CD14-positive monocyte (primary cell): ENCODE data around the gene BNC1. TPM values are rescaled to one million over a fixed set of nuclear protein-coding genes. Genes with fewer than 3 reads are reported as not detected.

Experiments used
- DNase-seq, 3 donors: peaks; one replicate each; pipeline ENCODE4 v3.0.0-alpha.2; 2011 to 2022
- H2AFZ ChIP-seq: 2 replicates; pipeline ENCODE4 v1.6.0; 2012; ENCODE audit warnings: mild to moderate bottlenecking, low read depth, low read length, inconsistent platforms; ENCODE audit not compliant: insufficient read depth, poor library complexity, severe bottlenecking
- H3K27ac ChIP-seq, 2 donors: 1 replicate in 1 of 2; 2 replicates in 1 of 2; pipeline ENCODE4 v1.5.1; 2012 to 2013; ENCODE audit warnings: low read length in 2 of 2, control low read depth in 1 of 2, inconsistent platforms in 1 of 2, low read depth in 1 of 2, mild to moderate bottlenecking in 1 of 2
- H3K27me3 ChIP-seq, 2 donors: one replicate each; pipeline versions ENCODE4 v1.6.0 to v1.6.1; 2011 to 2013; ENCODE audit warnings: low read length in 2 of 2; ENCODE audit not compliant: control insufficient read depth in 2 of 2, insufficient read depth in 2 of 2
- H3K36me3 ChIP-seq, 2 donors: replicated peaks in 1 of 2; 1 replicate in 1 of 2; 2 replicates in 1 of 2; pipeline versions ENCODE4 v1.5.1 to v1.6.1; 2012 to 2013; ENCODE audit warnings: low read length in 2 of 2, control low read depth in 1 of 2, inconsistent platforms in 1 of 2, mild to moderate bottlenecking in 1 of 2; ENCODE audit not compliant: insufficient read depth in 2 of 2, control insufficient read depth in 1 of 2
- H3K4me1 ChIP-seq, 2 donors: 1 replicate in 1 of 2; 2 replicates in 1 of 2; pipeline versions ENCODE4 v1.5.1 to v1.6.1; 2012 to 2013; ENCODE audit warnings: low read length in 2 of 2, control low read depth in 1 of 2, inconsistent platforms in 1 of 2, mild to moderate bottlenecking in 1 of 2, moderate library complexity in 1 of 2; ENCODE audit not compliant: insufficient read depth in 2 of 2, control insufficient read depth in 1 of 2
- H3K4me2 ChIP-seq: replicated peaks from 2 replicates; pipeline ENCODE3; 2012; ENCODE audit warnings: low read length, moderate library complexity, mild to moderate bottlenecking; ENCODE audit not compliant: poor library complexity, severe bottlenecking; ENCODE audit errors: extremely low read depth
- H3K4me3 ChIP-seq, 3 experiments: fragments of 200-600 bp in 1 of 3; sonication (generic) in 1 of 3; replicated peaks in 1 of 3; 1 replicate in 2 of 3; 2 replicates in 1 of 3; pipeline ENCODE4 v1.5.1; 2011 to 2013; ENCODE audit warnings: low read length in 3 of 3, mild to moderate bottlenecking in 3 of 3, control low read depth in 2 of 3, low read depth in 2 of 3, inconsistent platforms in 1 of 3, moderate library complexity in 1 of 3
- H3K79me2 ChIP-seq: 2 replicates; pipeline ENCODE4 v1.6.0; 2012; ENCODE audit warnings: mild to moderate bottlenecking, control low read depth, inconsistent platforms, low read length, moderate library complexity; ENCODE audit not compliant: insufficient read depth
- H3K9ac ChIP-seq: 2 replicates; pipeline ENCODE4 v1.6.0; 2017; ENCODE audit warnings: low read length, mild to moderate bottlenecking; ENCODE audit not compliant: insufficient read depth, poor library complexity, severe bottlenecking
- H3K9me3 ChIP-seq, 2 donors: replicated peaks in 1 of 2; 1 replicate in 1 of 2; 2 replicates in 1 of 2; pipeline versions ENCODE4 v1.5.1 to v1.6.1; 2012 to 2013; ENCODE audit warnings: low read length in 2 of 2, control low read depth in 1 of 2; ENCODE audit not compliant: control insufficient read depth in 1 of 2, insufficient read depth in 1 of 2
- H4K20me1 ChIP-seq: 2 replicates; pipeline ENCODE4 v1.6.0; 2012; ENCODE audit warnings: mild to moderate bottlenecking, low read length, control low read depth, moderate library complexity; ENCODE audit not compliant: insufficient read depth
- H3K27ac Mint-ChIP-seq, 7 donors: one replicate each; pipeline ENCODE4 v1.8.0; 2020; ENCODE audit warnings: mild to moderate bottlenecking in 7 of 7, mixed read lengths in 7 of 7, moderate library complexity in 6 of 7, inconsistent platforms in 2 of 7
- H3K27me3 Mint-ChIP-seq, 3 donors: one replicate each; pipeline ENCODE4 v1.8.0; 2021 to 2022; ENCODE audit warnings: low read depth in 3 of 3, mild to moderate bottlenecking in 3 of 3, mixed read lengths in 3 of 3, moderate library complexity in 3 of 3, inconsistent platforms in 1 of 3
- H3K36me3 Mint-ChIP-seq, 2 donors: one replicate each; pipeline ENCODE4 v1.8.0; 2020; ENCODE audit warnings: mixed read lengths in 2 of 2, inconsistent platforms in 1 of 2, mild to moderate bottlenecking in 1 of 2
- H3K4me1 Mint-ChIP-seq: one replicate; pipeline ENCODE4 v1.8.0; 2020; ENCODE audit warnings: mild to moderate bottlenecking, mixed read lengths
- H3K4me3 Mint-ChIP-seq, 2 donors: one replicate each; pipeline ENCODE4 v1.8.0; 2020; ENCODE audit warnings: mild to moderate bottlenecking in 2 of 2, mixed read lengths in 2 of 2, moderate library complexity in 1 of 2
- H3K9me3 Mint-ChIP-seq, 7 donors: one replicate each; pipeline ENCODE4 v1.8.0; 2020 to 2022; ENCODE audit warnings: mixed read lengths in 7 of 7, mild to moderate bottlenecking in 6 of 7, moderate library complexity in 6 of 7, inconsistent platforms in 2 of 7
- CTCF ChIP-seq: fragments of 200-600 bp; IDR thresholded peaks from one replicate; pipeline ENCODE4 v1.8.0; 2022; ENCODE audit warnings: antibody characterized with exemption, mild to moderate bottlenecking
- WGBS: methylation state at CpG from one replicate; pipeline ENCODE4 v1.1.5; 2013; ENCODE audit warnings: missing lambda C conversion rate; ENCODE audit not compliant: insufficient coverage; 5-methylcytosine and 5-hydroxymethylcytosine counted together
- intact Hi-C, 2 donors: fragments of 100-400 bp; cut with micrococcal nuclease; formaldehyde crosslinking; loops; one replicate each; pipeline versions ENCODE4 v1.15.0 to v1.15.1; 2023
- polyA plus RNA-seq, 3 donors: library from polyadenylated mRNA; depleted of rRNA in 1 of 3; unstranded in 2 of 3; stranded (reverse) in 1 of 3; fragments of 300-500 nt in 2 of 3; fragments of >200 nt in 1 of 3; fragmentation: Illumina TruSeq in 2 of 3; gene quantifications; 1 replicate in 2 of 3; 2 replicates in 1 of 3; pipeline ENCODE4 v1.2.3, GENCODE V29; 2012 to 2021

Gene BNC1
- polyA plus RNA-seq, 3 donors, result not detected

GRCh38 chr15:83304861-83305703 lies 20.6 kb upstream of the BNC1 start:
- no peak for DNase-seq
- no peaks in the 10 kb centered on the region for H3K79me2 ChIP-seq
- no peak overlapping the region for H3K4me2 ChIP-seq
- no peak overlapping the region for H2AFZ ChIP-seq
- Mint-ChIP-seq H3K27ac (no peak overlapping the region), H3K36me3 (no peaks in the 10 kb centered on the region), H3K9me3 (peaks cover 0 to 3% (median 0%) of the 10 kb centered on the region in 7 donors), H3K27me3 (peaks cover 12 to 27% (median 18%) of the 10 kb centered on the region in 3 donors), H3K4me3 (no peak overlapping the region), H3K4me1 (no peaks in the 10 kb centered on the region)
- H3K27ac ChIP-seq, result no peak overlapping the region
- no peak overlapping the region for H3K4me3 ChIP-seq
- TF ChIP-seq CTCF, result no peak
- H4K20me1 ChIP-seq, result no peaks in the 10 kb centered on the region
- H3K9me3 ChIP-seq, result no peaks in the 10 kb centered on the region
- H3K4me1 ChIP-seq, result no peaks in the 10 kb centered on the region
- WGBS, result 77% methylated on average over 10 of the region's 10 CpGs
- H3K36me3 ChIP-seq, result no peaks in the 10 kb centered on the region
- no peaks in the 10 kb centered on the region for H3K27me3 ChIP-seq
- intact Hi-C loops, result no loop called here
- no peak overlapping the region for H3K9ac ChIP-seq

GRCh38 chr15:83303535-83303934 lies 19.1 kb upstream of the BNC1 start:
- intact Hi-C loops, result no loop called here
- WGBS, result no CpG with 5 or more reads among the region's 3 CpGs
- Histone ChIP-seq H3K9ac (no peak overlapping the region), H3K4me1 (no peaks in the 10 kb centered on the region), H3K4me3 (no peak overlapping the region), H3K9me3 (no peaks in the 10 kb centered on the region), H3K27me3 (peaks cover 0 to 3% of the 10 kb centered on the region in 2 donors), H2AFZ (no peak overlapping the region), H3K79me2 (no peaks in the 10 kb centered on the region), H3K36me3 (no peaks in the 10 kb centered on the region), H4K20me1 (no peaks in the 10 kb centered on the region), H3K4me2 (no peak overlapping the region), H3K27ac (no peak overlapping the region)
- Mint-ChIP-seq H3K4me3 (no peak overlapping the region), H3K9me3 (peaks cover 0 to 3% (median 0%) of the 10 kb centered on the region in 7 donors), H3K27me3 (peaks cover 14 to 31% (median 18%) of the 10 kb centered on the region in 3 donors), H3K27ac (no peak overlapping the region), H3K36me3 (no peaks in the 10 kb centered on the region), H3K4me1 (no peaks in the 10 kb centered on the region)
- no peak for TF ChIP-seq CTCF
- no peak for DNase-seq
